Epithelial cell of proximal tubule (primary cell): Measurements from ENCODE around the gene TAF11L10. TPM values are rescaled to one million over a fixed set of nuclear protein-coding genes. Genes with fewer than 3 reads are reported as not detected.
"Not testable (repeated sequence)": the region's sequence is repeated elsewhere in the genome, so short reads cannot be mapped to it uniquely, and the experiment has no call there.

Experiments used
- DNase-seq: peaks from one replicate; pipeline ENCODE4 v3.0.0-alpha.2; 2011; ENCODE audit warnings: low read depth
- H3K4me3 ChIP-seq: 2 replicates; pipeline ENCODE4 v1.5.1; 2011; ENCODE audit warnings: low read depth, mild to moderate bottlenecking, low read length
- total RNA-seq: library from RNA; depleted of rRNA; stranded (reverse); fragments of >200 nt; gene quantifications from 2 replicates; pipeline ENCODE4 v1.2.3, GENCODE V29; 2015
- TF ChIP-seq, protein P1 (sequence below): conservative IDR thresholded peaks from 2 replicates; pipeline ENCODE4 v1.5.1; 2012; ENCODE audit warnings: low read depth, mild to moderate bottlenecking, low read length

Gene TAF11L10
- total RNA-seq: not detected in 2 replicates

DNA sequence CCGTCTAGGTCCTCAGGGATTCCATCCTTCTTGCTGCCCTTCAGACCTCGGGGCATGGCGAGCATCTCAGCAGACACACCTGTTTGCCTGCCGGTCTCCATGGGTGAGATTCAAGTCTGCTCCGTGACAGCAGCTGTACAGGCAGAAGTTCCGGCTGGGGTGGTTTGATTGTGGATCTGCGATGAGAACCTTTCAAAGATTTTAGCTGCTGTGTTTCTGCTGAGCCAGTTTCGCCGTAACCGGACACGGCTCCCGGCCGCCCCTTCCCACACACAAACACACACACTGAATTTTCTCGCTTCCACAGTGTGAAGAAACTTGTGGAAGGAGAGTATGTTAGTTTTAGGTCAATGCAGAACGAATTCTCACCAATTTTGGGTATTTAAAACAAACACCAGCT lies at the start of gene TAF11L10:
TAF11L10 (minus strand) TSS at position 101 of the 400 bp plus-strand sequence.
- H3K4me3 ChIP-seq, DNase-seq: not testable (repeated sequence)

- DNase-seq: no peak
- TF ChIP-seq, protein P1, sequence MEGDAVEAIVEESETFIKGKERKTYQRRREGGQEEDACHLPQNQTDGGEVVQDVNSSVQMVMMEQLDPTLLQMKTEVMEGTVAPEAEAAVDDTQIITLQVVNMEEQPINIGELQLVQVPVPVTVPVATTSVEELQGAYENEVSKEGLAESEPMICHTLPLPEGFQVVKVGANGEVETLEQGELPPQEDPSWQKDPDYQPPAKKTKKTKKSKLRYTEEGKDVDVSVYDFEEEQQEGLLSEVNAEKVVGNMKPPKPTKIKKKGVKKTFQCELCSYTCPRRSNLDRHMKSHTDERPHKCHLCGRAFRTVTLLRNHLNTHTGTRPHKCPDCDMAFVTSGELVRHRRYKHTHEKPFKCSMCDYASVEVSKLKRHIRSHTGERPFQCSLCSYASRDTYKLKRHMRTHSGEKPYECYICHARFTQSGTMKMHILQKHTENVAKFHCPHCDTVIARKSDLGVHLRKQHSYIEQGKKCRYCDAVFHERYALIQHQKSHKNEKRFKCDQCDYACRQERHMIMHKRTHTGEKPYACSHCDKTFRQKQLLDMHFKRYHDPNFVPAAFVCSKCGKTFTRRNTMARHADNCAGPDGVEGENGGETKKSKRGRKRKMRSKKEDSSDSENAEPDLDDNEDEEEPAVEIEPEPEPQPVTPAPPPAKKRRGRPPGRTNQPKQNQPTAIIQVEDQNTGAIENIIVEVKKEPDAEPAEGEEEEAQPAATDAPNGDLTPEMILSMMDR: no peak
- no peak within 1 kb of the TSS for H3K4me3 ChIP-seq
Observed at GRCh38 chr5:17634160-17634559, 36.5 kb upstream of the TAF11L10 start, which contains the start of gene TAF11L14. Gene TAF11L14, plus strand, starts transcription at chr5:17634460.

- not testable (repeated sequence) for H3K4me3 ChIP-seq, DNase-seq
Observed at GRCh38 chr5:17631788-17632187, 34.2 kb upstream of the TAF11L10 start, which contains the start of gene TAF11L13. Gene TAF11L13, plus strand, starts transcription at chr5:17632088.

- TF ChIP-seq, protein P1: no peak
- H3K4me3 ChIP-seq: no peak overlapping the region
- no peak for DNase-seq
Observed at GRCh38 chr5:17625686-17626085, 28.1 kb upstream of the TAF11L10 start.

- DNase-seq: no peak
- H3K4me3 ChIP-seq: no peak overlapping the region
- TF ChIP-seq, protein P1: no peak
Observed at GRCh38 chr5:17620627-17621026, 23.0 kb upstream of the TAF11L10 start.

DNA sequence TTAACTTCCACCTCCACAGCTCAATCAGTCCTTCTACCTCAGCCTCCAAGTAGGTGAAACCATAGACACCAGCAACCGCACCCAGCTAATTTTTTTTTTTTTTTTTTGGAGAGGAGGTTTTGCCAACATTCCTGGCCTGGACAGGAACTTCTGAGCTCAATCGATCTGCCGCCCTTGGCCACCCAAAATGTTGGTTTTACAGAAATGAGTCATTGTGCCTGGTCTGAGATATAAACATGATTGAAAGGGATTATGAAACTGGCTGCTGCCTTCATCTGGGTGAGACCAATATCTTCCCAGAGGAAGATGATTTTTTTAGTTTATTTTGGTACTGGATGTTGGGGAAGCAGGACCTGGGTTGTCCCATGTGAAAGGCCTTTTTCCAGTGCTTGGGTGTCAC lies 21.7 kb upstream of the TAF11L10 start:
- no peak for DNase-seq
- H3K4me3 ChIP-seq: no peak overlapping the region
- TF ChIP-seq, protein P1: no peak

GRCh38 chr5:17614872-17615605 lies 17.4 kb upstream of the TAF11L10 start:
- DNase-seq: no peak
- TF ChIP-seq, protein P1: no peak
- no peak overlapping the region for H3K4me3 ChIP-seq

- not testable (repeated sequence) for DNase-seq, H3K4me3 ChIP-seq
Observed at GRCh38 chr5:17610092-17610491, 12.5 kb upstream of the TAF11L10 start, which contains the start of gene TAF11L12. Gene TAF11L12, plus strand, starts transcription at chr5:17610392.

DNA sequence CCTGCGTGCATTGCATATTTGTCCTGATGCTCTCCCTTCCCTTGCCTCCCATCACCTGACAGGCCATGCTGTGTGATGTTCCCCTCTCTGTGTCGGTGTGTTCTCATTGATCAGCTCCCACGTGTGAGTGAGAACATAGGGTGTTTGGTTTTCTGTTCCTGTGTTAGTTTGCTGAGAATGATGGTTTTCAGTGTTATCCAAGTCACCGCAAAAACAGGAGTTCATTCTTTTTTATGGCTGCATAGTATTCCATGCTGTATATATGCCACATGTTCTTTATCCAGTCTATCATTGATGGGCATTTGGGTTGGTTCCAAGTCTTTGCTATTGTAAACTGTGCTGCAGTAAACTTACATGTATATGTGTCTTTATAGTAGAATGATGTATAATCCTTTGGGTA lies 9.8 kb upstream of the TAF11L10 start:
- H3K4me3 ChIP-seq, DNase-seq: not testable (repeated sequence)
